Gastrocnemius medialis (tissue), 4 donors: ENCODE measurements around the gene CIAO3.

ENCODE experiments used
- POLR2A ChIP-seq, 2 donors: fragments of 450-650 bp; IDR thresholded peaks; one replicate each; pipeline ENCODE4 v1.6.1; 2017; ENCODE audit warnings: antibody characterized with exemption in 2 of 2, mild to moderate bottlenecking in 2 of 2, moderate library complexity in 2 of 2
- TF ChIP-seq, protein P1 (sequence below), 5 experiments: fragments of 450-650 bp in 3 of 5; fragments of 200-600 bp in 2 of 5; sonication (generic) in 2 of 5; IDR thresholded peaks in 4 of 5; conservative IDR thresholded peaks in 1 of 5; 1 replicate in 4 of 5; 2 replicates in 1 of 5; pipeline ENCODE4 v1.5.1; 2016 to 2019; ENCODE audit warnings: antibody characterized with exemption in 5 of 5, mild to moderate bottlenecking in 3 of 5, moderate library complexity in 3 of 5

DNA sequence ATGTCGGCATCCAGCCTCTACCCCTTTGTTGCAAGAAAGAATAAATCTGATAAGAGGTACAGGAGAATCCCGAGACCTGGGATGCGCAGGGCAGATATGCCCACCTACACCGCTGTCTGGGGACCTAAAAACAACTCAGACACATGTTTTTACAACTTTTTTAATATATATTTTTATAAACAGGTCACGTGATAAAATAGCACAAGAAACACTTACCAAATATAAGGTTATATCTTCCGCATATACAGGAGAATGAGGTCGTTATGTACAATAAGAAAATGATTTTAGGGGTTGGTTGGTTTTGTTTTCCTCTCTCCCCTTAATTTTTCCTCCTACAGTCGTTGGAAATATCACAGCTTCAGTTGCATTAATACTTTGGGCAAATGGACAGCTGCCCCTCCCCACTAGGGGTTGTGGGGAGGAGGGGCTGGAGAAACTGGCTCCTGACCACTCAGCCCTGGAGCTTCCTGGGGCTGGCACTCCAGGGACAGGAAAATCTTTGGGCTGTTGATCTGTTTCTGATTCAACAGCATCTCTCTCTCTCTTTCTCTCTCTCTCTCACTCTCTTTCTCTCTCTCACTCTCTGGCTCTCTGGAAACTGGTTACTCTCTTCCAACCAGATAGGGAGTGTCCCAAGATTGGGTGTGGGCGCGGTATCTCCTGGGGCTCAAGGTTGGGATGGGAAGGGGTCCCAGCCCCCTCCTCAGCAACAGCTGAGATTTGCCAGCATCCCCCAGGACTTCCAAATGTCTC lies 48.3 kb downstream of the CIAO3 start:
- no peak for TF ChIP-seq POLR2A (IDR thresholded peaks at IDR 0.05)
- TF ChIP-seq, protein P1, sequence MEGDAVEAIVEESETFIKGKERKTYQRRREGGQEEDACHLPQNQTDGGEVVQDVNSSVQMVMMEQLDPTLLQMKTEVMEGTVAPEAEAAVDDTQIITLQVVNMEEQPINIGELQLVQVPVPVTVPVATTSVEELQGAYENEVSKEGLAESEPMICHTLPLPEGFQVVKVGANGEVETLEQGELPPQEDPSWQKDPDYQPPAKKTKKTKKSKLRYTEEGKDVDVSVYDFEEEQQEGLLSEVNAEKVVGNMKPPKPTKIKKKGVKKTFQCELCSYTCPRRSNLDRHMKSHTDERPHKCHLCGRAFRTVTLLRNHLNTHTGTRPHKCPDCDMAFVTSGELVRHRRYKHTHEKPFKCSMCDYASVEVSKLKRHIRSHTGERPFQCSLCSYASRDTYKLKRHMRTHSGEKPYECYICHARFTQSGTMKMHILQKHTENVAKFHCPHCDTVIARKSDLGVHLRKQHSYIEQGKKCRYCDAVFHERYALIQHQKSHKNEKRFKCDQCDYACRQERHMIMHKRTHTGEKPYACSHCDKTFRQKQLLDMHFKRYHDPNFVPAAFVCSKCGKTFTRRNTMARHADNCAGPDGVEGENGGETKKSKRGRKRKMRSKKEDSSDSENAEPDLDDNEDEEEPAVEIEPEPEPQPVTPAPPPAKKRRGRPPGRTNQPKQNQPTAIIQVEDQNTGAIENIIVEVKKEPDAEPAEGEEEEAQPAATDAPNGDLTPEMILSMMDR (IDR thresholded peaks at IDR 0.05 in 4 of 5, conservative IDR thresholded peaks at IDR 0.05 in 1 of 5), result no peak
